RWPE1 (cell line): ENCODE data around the gene SLIT3.

Experiments
- CTCF ChIA-PET: fragments of 350-600 bp; sonication (Branson Sonifier 250); formaldehyde crosslinking; extraction: SDS; loops from one replicate; lab custom pipeline; 2021; lab: Yijun Ruan, JAX
- POLR2A ChIA-PET: fragments of 400-600 bp; formaldehyde crosslinking; extraction: SDS; loops from one replicate; lab custom pipeline; 2020; ENCODE audit warnings: antibody characterized with exemption; ENCODE audit not compliant: low non-redundant PET; lab: Yijun Ruan, JAX
- DNase-seq: peaks from one replicate; pipeline ENCODE4 v3.0.0; 2012; ENCODE audit warnings: low spot score
- H3K27ac ChIP-seq: fragments of 450-650 bp; 2 replicates; pipeline ENCODE4 v1.5.1; 2017
- CTCF ChIP-seq: fragments of 450-650 bp; conservative IDR thresholded peaks from 2 replicates; pipeline ENCODE4 v1.5.1; 2017; ENCODE audit warnings: low read depth, mild to moderate bottlenecking

Gene SLIT3

GRCh38 chr5:168736281-168736831, 564.6 kb downstream of the SLIT3 start:
- H3K27ac ChIP-seq = no peak overlapping the region
- no peak for TF ChIP-seq CTCF
- DNase-seq = no peak
- POLR2A ChIA-PET = no interaction called here
- CTCF ChIA-PET = interaction anchor here (0.5 kb wide), 1 partner anchor 16 kb away, joined by 3 read pairs; no protein-coding TSS in a partner anchor

- DNase-seq = no peak
- no peak overlapping the region for H3K27ac ChIP-seq
- no peak for TF ChIP-seq CTCF
- POLR2A ChIA-PET = no interaction called here
- CTCF ChIA-PET = no interaction called here
Observed at GRCh38 chr5:168734620-168735300, 566.2 kb downstream of the SLIT3 start.

DNA sequence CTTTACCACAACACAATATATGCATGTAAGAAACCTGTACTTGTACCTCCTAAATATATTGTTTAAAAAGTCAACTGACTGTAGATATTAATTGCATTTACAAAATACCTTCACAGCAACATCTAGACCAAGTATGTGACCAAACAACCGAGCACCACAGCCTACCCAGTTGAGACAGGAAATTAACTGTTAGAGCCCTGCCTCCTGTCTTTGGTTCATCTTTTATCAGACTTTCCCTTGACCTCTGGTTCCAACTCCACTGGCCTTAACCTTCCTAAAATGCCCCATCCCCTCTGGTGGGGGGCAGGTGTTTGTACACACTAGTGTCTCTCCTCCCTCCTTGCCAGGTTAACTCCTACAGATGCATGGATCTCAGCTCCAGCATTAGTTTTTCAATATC, 566.8 kb downstream of the SLIT3 start:
- no peak for TF ChIP-seq CTCF
- no peak for DNase-seq
- no peak overlapping the region for H3K27ac ChIP-seq
- ChIA-PET CTCF (no interaction called here), POLR2A (no interaction called here)

GRCh38 chr5:168728546-168729211, 572.3 kb downstream of the SLIT3 start:
- H3K27ac ChIP-seq = no peak overlapping the region
- TF ChIP-seq CTCF = no peak
- POLR2A ChIA-PET = no interaction called here
- CTCF ChIA-PET = interaction anchor here (0.7 kb wide), 1 partner anchor 55 kb away, joined by 4 read pairs; no protein-coding TSS in a partner anchor
- no peak for DNase-seq

DNA sequence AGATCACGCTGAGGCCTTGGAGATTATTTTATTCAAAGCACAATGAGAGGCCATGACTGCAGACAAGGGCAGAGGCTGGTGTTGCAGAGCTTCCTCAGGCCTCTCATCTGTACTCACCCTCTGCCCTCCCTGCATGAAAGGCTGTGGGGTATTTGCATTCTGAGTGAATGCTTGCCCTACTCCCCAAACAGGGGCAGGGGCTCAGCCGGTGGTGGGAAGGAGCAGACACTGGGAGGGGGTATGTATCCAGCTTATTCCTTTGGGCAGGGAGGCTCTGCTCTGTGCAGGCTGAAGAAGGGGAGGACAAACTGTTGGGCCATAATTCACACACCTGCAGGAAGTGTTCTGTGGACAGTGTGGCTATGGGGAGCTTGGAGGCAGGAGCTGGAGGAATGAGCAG, 573.4 kb downstream of the SLIT3 start:
- DNase-seq = no peak
- ChIA-PET POLR2A (no interaction called here), CTCF (no interaction called here)
- no peak overlapping the region for H3K27ac ChIP-seq
- no peak for TF ChIP-seq CTCF

- ChIA-PET CTCF (no interaction called here), POLR2A (no interaction called here)
- no peak for DNase-seq
- no peak overlapping the region for H3K27ac ChIP-seq
- TF ChIP-seq CTCF = no peak
Observed at GRCh38 chr5:168726342-168726741, 574.6 kb downstream of the SLIT3 start.
